GM12875 (cell line): Measurements from ENCODE around the gene CTNNBIP1.

Experiments used
- H3K4me3 ChIP-seq: one replicate; pipeline ENCODE4 v1.5.1; 2011; ENCODE audit warnings: low read depth, low read length, control low read depth
- TF ChIP-seq, protein P1 (sequence below): IDR thresholded peaks from 2 replicates; pipeline ENCODE4 v1.5.1; 2011; ENCODE audit warnings: low read depth, mild to moderate bottlenecking, control low read depth, inconsistent platforms, low read length, moderate library complexity, borderline replicate concordance; ENCODE audit not compliant: insufficient read depth

CTNNBIP1 gene

DNA sequence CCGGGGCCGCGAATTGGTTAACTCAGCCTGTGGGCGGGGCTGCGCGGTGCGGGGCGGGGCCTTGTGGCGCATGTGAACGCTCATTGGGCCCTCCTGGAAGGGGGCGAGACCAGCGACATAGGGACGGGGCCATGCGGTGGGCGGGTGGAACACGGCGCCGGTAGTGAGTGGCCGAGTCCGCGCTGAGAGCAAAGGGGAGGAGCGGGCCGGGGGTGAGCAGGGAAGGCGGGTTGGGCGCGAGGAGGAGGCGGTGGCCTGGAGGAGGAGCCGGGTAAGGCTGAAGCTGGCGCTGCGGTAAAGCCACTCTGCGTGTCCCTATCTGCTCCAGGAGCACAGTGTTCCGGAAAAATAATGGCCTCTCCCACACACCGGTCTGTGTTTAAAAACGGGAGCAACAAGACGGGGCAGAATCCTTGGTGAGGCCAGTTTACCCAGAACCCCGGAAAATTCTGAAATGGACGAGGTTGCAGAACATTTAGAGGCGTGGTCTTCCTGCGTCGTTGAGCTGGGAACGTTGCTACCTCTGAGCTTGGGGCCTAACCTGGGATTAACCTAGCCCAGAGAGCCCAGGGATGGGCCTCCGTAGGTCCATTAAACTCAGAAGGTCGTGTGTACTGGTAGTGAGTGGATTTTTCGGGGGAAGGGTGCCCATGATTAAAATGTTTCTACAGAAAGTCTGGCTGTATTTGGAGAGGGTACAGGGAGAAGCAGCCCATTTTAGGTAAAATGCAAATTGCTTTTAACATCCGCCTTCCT, 532 bp upstream of the CTNNBIP1 start:
- TF ChIP-seq, protein P1, sequence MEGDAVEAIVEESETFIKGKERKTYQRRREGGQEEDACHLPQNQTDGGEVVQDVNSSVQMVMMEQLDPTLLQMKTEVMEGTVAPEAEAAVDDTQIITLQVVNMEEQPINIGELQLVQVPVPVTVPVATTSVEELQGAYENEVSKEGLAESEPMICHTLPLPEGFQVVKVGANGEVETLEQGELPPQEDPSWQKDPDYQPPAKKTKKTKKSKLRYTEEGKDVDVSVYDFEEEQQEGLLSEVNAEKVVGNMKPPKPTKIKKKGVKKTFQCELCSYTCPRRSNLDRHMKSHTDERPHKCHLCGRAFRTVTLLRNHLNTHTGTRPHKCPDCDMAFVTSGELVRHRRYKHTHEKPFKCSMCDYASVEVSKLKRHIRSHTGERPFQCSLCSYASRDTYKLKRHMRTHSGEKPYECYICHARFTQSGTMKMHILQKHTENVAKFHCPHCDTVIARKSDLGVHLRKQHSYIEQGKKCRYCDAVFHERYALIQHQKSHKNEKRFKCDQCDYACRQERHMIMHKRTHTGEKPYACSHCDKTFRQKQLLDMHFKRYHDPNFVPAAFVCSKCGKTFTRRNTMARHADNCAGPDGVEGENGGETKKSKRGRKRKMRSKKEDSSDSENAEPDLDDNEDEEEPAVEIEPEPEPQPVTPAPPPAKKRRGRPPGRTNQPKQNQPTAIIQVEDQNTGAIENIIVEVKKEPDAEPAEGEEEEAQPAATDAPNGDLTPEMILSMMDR: no peak
- H3K4me3 ChIP-seq: peak overlapping the region; percentile 66

DNA sequence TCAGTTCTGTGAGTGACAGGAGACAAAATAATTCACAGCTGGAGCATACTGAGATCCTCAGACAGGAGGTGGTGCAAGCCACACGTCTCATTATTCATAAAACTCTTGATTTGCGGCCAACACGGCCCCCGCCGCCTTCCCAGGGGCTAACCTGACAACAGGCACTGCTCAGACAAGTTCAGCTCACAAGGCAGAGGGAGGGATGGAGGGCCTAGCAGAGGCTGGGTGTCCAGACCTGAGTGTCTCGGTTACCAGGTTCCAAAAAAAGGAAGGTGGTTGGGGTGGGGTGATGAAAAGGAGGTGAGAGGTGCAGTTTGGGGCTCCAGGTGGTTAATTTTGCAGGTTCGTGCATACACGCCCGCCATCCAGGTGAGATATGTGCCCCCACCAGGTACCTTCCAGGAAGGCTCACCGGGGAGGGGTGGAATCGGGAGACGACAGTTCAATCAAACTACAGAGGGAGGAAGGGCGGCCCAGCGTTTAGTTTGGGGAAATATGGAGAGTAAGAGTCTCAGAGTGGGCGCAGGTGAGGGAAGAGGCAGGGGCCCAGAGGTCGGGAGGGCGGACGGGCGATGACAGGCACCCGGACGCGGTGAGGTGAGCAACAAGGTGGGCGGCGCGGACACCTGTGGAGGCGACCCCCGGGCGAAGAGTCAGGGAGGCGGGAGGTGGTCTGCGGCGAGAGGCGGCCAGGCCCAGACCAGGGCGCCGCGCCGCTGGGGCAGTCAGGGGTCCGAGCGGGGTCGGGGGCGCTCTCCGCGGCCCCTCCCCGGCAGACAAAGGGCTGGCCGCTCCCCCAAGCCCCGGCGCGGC, 629 bp downstream of the CTNNBIP1 start:
- TF ChIP-seq, protein P1: no peak
- H3K4me3 ChIP-seq: peak overlapping the region; percentile 78

DNA sequence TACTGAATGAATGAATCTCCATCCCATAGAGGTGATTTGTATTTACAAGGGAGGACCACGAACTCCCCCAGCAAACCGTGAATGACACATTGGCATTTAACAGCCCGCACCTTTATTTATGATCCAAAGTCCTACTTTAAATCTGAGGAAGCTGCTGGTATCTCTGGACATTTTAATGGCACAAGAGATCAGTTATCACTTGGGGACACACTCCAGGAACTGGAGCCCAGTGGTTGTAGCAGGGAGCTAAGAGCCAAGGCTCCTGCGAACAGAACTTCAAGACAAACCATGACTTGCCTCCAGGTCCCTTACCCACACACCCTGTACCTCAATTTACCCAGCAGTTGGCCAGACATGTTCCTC, 1.2 kb downstream of the CTNNBIP1 start:
- H3K4me3 ChIP-seq: no peak overlapping the region
- TF ChIP-seq, protein P1: no peak

DNA sequence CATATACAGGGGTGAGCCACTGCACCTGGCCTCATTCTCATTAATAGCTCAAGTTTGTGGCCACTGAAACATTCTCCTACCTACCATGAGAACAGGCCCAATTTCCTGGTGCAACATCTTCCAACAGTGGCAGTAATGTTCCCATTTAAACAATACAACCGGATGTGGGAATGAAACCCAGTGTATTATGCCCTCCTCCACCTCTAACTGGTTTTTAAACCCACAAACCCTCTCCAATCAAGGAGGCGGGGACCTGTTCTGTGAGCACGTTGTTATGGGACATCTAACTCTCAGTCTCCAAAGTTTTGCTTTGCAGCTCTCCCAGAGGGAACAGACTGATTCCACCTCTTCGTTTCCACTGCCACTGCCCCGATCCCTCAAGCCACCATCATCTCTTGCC, 2.6 kb downstream of the CTNNBIP1 start:
- TF ChIP-seq, protein P1: no peak
- H3K4me3 ChIP-seq: no peak overlapping the region

DNA sequence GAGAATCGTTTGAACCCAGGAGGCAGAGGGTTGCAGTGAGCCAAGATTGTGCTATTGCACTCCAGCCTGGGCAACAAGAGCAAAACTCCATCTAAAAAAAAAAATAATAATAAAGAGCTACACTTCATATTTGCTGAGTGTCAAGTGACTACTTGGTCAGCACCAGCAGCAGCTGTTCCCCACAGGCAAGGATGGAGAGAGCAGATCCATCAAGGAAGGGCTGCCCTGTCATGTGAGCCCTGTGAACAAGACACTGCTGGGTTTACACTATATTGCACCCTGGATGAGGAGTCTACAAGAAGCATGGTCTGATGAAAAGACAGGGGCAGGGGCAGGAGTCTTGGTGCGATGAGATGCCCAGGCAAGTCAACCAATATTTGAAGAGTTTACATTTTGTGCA, 3.6 kb downstream of the CTNNBIP1 start:
- TF ChIP-seq, protein P1: no peak
- H3K4me3 ChIP-seq: no peak overlapping the region

DNA sequence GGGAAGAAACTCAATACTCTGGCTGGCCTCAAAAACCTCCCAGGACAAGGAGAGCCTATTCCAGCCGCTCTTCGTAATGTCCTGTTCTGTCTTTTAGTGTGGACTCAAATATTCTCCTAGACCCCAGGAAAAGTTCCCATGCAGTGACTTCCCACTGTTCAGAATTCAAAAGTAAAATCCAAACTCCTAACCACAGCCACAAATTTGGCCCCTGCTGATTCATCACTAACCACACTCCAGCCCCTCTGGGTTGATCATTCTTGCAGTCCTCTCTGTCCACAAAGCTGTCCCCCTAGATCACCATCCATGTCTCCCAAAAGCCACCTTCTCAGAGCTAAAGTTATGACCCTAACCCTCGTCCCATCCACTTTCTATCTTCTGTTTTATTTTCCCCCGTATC, 5.1 kb downstream of the CTNNBIP1 start:
- TF ChIP-seq, protein P1: no peak
- no peak overlapping the region for H3K4me3 ChIP-seq

DNA sequence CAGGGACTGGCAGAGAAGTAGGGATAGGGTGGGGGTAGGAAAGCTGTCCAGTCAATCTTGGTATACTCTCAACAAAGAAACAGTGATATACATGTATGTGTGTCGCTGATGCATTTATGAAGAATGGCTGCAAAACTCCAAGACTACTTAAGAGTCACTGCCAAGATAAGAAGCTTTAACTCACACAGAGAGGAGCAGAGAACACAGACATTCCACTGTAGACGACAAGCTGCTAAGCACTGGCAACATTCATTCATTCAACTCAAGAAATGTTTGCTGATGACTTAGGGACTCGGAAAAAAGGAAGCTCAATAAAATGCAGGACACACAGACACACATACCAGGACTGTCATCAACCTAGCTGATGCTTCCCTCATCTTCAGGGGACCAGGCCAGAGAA, 5.5 kb downstream of the CTNNBIP1 start:
- no peak overlapping the region for H3K4me3 ChIP-seq
- TF ChIP-seq, protein P1: no peak
